ENCODE results near the gene E2F8.
"Not testable (repeated sequence)": the region's sequence is repeated elsewhere in the genome, so short reads cannot be mapped to it uniquely, and the experiment has no call there.

The E2F8 gene

GRCh38 chr11:19263333-19263732 lies 22.6 kb upstream of the E2F8 start:
- H3K4me3 Mint-ChIP-seq = no peak overlapping the region
- no peaks in the 10 kb centered on the region for H3K4me1 Mint-ChIP-seq
- no peak for DNase-seq (ENCODE audit: low spot score in 2 of 2)
- H3K9me3 Mint-ChIP-seq = no peaks in the 10 kb centered on the region
- H3K36me3 Mint-ChIP-seq = no peaks in the 10 kb centered on the region
- ATAC-seq = no peak
- H3K27ac Mint-ChIP-seq = no peak overlapping the region

GRCh38 chr11:19259487-19260345 lies 19.0 kb upstream of the E2F8 start:
- H3K9me3 Mint-ChIP-seq = no peaks in the 10 kb centered on the region
- H3K36me3 Mint-ChIP-seq = no peaks in the 10 kb centered on the region
- H3K4me3 Mint-ChIP-seq = no peak overlapping the region
- DNase-seq (ENCODE audit: low spot score in 2 of 2) (peak; percentile 47 to 84), ATAC-seq (peak; percentile 66)
- no peak overlapping the region for H3K27ac Mint-ChIP-seq
- H3K4me1 Mint-ChIP-seq = no peaks in the 10 kb centered on the region

GRCh38 chr11:19258641-19259230 lies 18.0 kb upstream of the E2F8 start:
- DNase-seq (ENCODE audit: low spot score in 2 of 2) = no peak
- Mint-ChIP-seq H3K27ac (no peak overlapping the region), H3K9me3 (no peaks in the 10 kb centered on the region), H3K4me3 (no peak overlapping the region), H3K4me1 (no peaks in the 10 kb centered on the region), H3K36me3 (no peaks in the 10 kb centered on the region)
- no peak for ATAC-seq

GRCh38 chr11:19254441-19254840 lies 13.7 kb upstream of the E2F8 start:
- not testable (repeated sequence) for H3K36me3 Mint-ChIP-seq; H3K27ac Mint-ChIP-seq; H3K9me3 Mint-ChIP-seq; H3K4me3 Mint-ChIP-seq; H3K4me1 Mint-ChIP-seq; ATAC-seq; DNase-seq (ENCODE audit: low spot score in 2 of 2)

GRCh38 chr11:19253817-19254216 lies 13.1 kb upstream of the E2F8 start:
- Mint-ChIP-seq H3K27ac (no peak overlapping the region), H3K36me3 (no peaks in the 10 kb centered on the region), H3K4me3 (no peak overlapping the region), H3K4me1 (no peaks in the 10 kb centered on the region), H3K9me3 (no peaks in the 10 kb centered on the region)
- ATAC-seq (no peak), DNase-seq (ENCODE audit: low spot score in 2 of 2) (no peak)

GRCh38 chr11:19253153-19253745 lies 12.5 kb upstream of the E2F8 start:
- Mint-ChIP-seq H3K4me1 (no peaks in the 10 kb centered on the region), H3K9me3 (no peaks in the 10 kb centered on the region), H3K27ac (no peak overlapping the region), H3K36me3 (no peaks in the 10 kb centered on the region), H3K4me3 (no peak overlapping the region)
- no peak for DNase-seq (ENCODE audit: low spot score in 2 of 2)
- ATAC-seq = no peak

GRCh38 chr11:19252394-19253152 lies 11.8 kb upstream of the E2F8 start:
- Mint-ChIP-seq H3K4me1 (no peaks in the 10 kb centered on the region), H3K36me3 (no peaks in the 10 kb centered on the region), H3K27ac (no peak overlapping the region), H3K9me3 (no peaks in the 10 kb centered on the region), H3K4me3 (no peak overlapping the region)
- DNase-seq (ENCODE audit: low spot score in 2 of 2) (no peak), ATAC-seq (no peak)

GRCh38 chr11:19251577-19251976 lies 10.8 kb upstream of the E2F8 start:
- Mint-ChIP-seq H3K4me3 (no peak overlapping the region), H3K27ac (no peak overlapping the region), H3K36me3 (no peaks in the 10 kb centered on the region), H3K4me1 (no peaks in the 10 kb centered on the region), H3K9me3 (no peaks in the 10 kb centered on the region)
- DNase-seq (ENCODE audit: low spot score in 2 of 2) (no peak), ATAC-seq (no peak)

- no peak for DNase-seq (ENCODE audit: low spot score in 2 of 2)
- no peak overlapping the region for H3K4me3 Mint-ChIP-seq
- peaks cover 9% of the 10 kb centered on the region for H3K4me1 Mint-ChIP-seq
- H3K36me3 Mint-ChIP-seq = peaks cover 8% of the 10 kb centered on the region
- no peak for ATAC-seq
- no peaks in the 10 kb centered on the region for H3K9me3 Mint-ChIP-seq
- no peak overlapping the region for H3K27ac Mint-ChIP-seq
These were observed 6.1 kb upstream of the E2F8 start for GRCh38 chr11:19246816-19247215.

- H3K27ac Mint-ChIP-seq = no peak overlapping the region
- H3K36me3 Mint-ChIP-seq = peaks cover 14% of the 10 kb centered on the region
- ATAC-seq = no peak
- H3K4me3 Mint-ChIP-seq = no peak overlapping the region
- no peak for DNase-seq (ENCODE audit: low spot score in 2 of 2)
- H3K9me3 Mint-ChIP-seq = no peaks in the 10 kb centered on the region
- H3K4me1 Mint-ChIP-seq = peaks cover 9% of the 10 kb centered on the region
These were observed 4.6 kb upstream of the E2F8 start for GRCh38 chr11:19245351-19245750.

GRCh38 chr11:19244621-19245020 lies 3.9 kb upstream of the E2F8 start:
- no peak for ATAC-seq
- H3K27ac Mint-ChIP-seq = no peak overlapping the region

GRCh38 chr11:19244084-19244483 lies 3.3 kb upstream of the E2F8 start:
- H3K9me3 Mint-ChIP-seq = no peaks in the 10 kb centered on the region
- no peak for ATAC-seq
- no peak overlapping the region for H3K27ac Mint-ChIP-seq
- no peak overlapping the region for H3K4me3 Mint-ChIP-seq
- H3K36me3 Mint-ChIP-seq = peaks cover 19% of the 10 kb centered on the region
- no peak for DNase-seq (ENCODE audit: low spot score in 2 of 2)
- H3K4me1 Mint-ChIP-seq = peaks cover 9% of the 10 kb centered on the region

More at GRCh38 chr11:19244621-19245020, 3.9 kb upstream of the E2F8 start:
- no peaks in the 10 kb centered on the region for H3K9me3 Mint-ChIP-seq
- no peak overlapping the region for H3K4me3 Mint-ChIP-seq
- peaks cover 14% of the 10 kb centered on the region for H3K36me3 Mint-ChIP-seq
- DNase-seq (ENCODE audit: low spot score in 2 of 2) = no peak
- H3K4me1 Mint-ChIP-seq = peaks cover 9% of the 10 kb centered on the region

- peaks cover 24% of the 10 kb centered on the region for H3K36me3 Mint-ChIP-seq
- no peak overlapping the region for H3K4me3 Mint-ChIP-seq
- H3K27ac Mint-ChIP-seq = no peak overlapping the region
- no peaks in the 10 kb centered on the region for H3K9me3 Mint-ChIP-seq
- H3K4me1 Mint-ChIP-seq = peaks cover 9% of the 10 kb centered on the region
- DNase-seq (ENCODE audit: low spot score in 2 of 2) = no peak
- no peak for ATAC-seq
These were observed 2.9 kb upstream of the E2F8 start for GRCh38 chr11:19243613-19244012.

GRCh38 chr11:19243143-19243542 lies 2.4 kb upstream of the E2F8 start:
- Mint-ChIP-seq H3K27ac (no peak overlapping the region), H3K4me3 (peak overlapping the region; percentile 87), H3K36me3 (peaks cover 28% of the 10 kb centered on the region), H3K4me1 (peaks cover 9% of the 10 kb centered on the region), H3K9me3 (no peaks in the 10 kb centered on the region)
- ATAC-seq (no peak), DNase-seq (ENCODE audit: low spot score in 2 of 2) (no peak)

- no peak for ATAC-seq
- no peak for DNase-seq (ENCODE audit: low spot score in 2 of 2)
- peak overlapping the region; percentile 87 for H3K4me3 Mint-ChIP-seq
- H3K4me1 Mint-ChIP-seq = peaks cover 9% of the 10 kb centered on the region
- H3K36me3 Mint-ChIP-seq = peaks cover 35% of the 10 kb centered on the region
- H3K9me3 Mint-ChIP-seq = no peaks in the 10 kb centered on the region
- H3K27ac Mint-ChIP-seq = peak overlapping the region; percentile 92
These were observed 1.6 kb upstream of the E2F8 start for GRCh38 chr11:19242179-19242932.

Measured in stimulated activated effector memory CD8-positive, alpha-beta T cell treated with anti-CD3 and anti-CD28 coated beads, Interleukin-12 subunit alpha, Interleukin-12 subunit beta, amount 100 ng/mL, for 72 hours (primary cell).